OCI-LY1 (cell line): ENCODE data around the gene YPEL5.

ENCODE experiments used
- CTCF ChIP-seq: fragments of 200-600 bp; sonication (generic), shearing (Covaris generic); IDR thresholded peaks from 2 replicates; pipeline ENCODE4 v1.5.1; 2017; ENCODE audit warnings: mild to moderate bottlenecking, antibody characterized with exemption, low read length, moderate library complexity, mixed read lengths
- EZH2 ChIP-seq: fragments of 200-600 bp; sonication (generic), shearing (Covaris generic); IDR thresholded peaks from 2 replicates; pipeline ENCODE4 v1.8.0; 2017; ENCODE audit warnings: borderline replicate concordance, mixed run types, mild to moderate bottlenecking, antibody characterized with exemption, low read length, moderate library complexity, mixed read lengths

GRCh38 chr2:30105556-30105955 lies 41.3 kb upstream of the YPEL5 start:
- TF ChIP-seq CTCF (no peak), EZH2 (no peak)
